GM10266 (cell line): ENCODE data around the gene NUTF2.

Experiments used
- DNase-seq: peaks from one replicate; pipeline ENCODE4 v3.0.0; 2012; ENCODE audit errors: extremely low spot score
- TF ChIP-seq, protein P1 (sequence below): IDR thresholded peaks from 2 replicates; pipeline ENCODE4 v1.5.1; 2012; ENCODE audit warnings: mild to moderate bottlenecking, low read depth; ENCODE audit not compliant: control insufficient read depth, insufficient read depth; ENCODE audit errors: missing control alignments

NUTF2 gene

DNA sequence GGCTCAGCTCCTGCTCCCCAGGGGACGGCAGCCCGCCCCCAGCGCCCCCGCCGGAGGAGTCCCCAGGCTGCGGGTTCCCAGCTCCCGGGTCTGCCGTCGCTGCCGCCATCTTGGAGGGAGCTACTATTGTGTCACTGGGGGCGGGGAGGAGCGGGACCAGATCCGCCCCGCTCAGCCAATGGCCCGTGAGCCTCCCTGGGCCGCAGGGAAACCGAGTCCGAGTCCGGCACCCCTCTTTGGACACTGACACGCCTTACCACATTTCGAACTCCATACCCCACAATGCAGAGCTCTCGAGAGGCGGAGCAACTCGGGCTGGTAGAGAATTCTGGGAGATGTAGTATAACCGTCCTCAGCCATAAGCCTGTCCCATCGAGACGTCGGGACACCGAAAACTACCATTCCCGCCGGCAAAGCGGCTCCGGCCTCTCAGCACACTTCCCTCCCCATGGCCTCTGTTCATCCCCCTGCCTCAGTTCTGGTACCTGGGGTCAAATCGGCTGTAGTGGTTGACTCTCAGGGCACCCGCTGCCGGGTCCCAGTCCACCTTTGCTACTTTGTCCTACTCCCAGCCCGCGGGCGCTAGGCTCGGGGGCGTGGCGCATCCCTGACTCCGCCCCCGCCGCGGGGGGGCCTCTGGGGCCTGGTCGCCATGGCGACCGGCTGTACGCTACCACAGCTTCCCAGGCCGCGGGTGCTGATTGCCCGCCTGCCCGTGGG, 40.1 kb upstream of the NUTF2 start, which contains the start of the genes RANBP10 and TSNAXIP1:
Gene RANBP10 (minus strand): TSS at position 133 of the 720 bp plus-strand sequence. CDS start 24 bp downstream, at position 109.
Gene TSNAXIP1 (plus strand): TSS at position 462 of the 720 bp plus-strand sequence. CDS start 261 bp downstream, outside the sequence.
- TF ChIP-seq, protein P1, sequence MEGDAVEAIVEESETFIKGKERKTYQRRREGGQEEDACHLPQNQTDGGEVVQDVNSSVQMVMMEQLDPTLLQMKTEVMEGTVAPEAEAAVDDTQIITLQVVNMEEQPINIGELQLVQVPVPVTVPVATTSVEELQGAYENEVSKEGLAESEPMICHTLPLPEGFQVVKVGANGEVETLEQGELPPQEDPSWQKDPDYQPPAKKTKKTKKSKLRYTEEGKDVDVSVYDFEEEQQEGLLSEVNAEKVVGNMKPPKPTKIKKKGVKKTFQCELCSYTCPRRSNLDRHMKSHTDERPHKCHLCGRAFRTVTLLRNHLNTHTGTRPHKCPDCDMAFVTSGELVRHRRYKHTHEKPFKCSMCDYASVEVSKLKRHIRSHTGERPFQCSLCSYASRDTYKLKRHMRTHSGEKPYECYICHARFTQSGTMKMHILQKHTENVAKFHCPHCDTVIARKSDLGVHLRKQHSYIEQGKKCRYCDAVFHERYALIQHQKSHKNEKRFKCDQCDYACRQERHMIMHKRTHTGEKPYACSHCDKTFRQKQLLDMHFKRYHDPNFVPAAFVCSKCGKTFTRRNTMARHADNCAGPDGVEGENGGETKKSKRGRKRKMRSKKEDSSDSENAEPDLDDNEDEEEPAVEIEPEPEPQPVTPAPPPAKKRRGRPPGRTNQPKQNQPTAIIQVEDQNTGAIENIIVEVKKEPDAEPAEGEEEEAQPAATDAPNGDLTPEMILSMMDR, result no peak
- DNase-seq, result peak; percentile 95

DNA sequence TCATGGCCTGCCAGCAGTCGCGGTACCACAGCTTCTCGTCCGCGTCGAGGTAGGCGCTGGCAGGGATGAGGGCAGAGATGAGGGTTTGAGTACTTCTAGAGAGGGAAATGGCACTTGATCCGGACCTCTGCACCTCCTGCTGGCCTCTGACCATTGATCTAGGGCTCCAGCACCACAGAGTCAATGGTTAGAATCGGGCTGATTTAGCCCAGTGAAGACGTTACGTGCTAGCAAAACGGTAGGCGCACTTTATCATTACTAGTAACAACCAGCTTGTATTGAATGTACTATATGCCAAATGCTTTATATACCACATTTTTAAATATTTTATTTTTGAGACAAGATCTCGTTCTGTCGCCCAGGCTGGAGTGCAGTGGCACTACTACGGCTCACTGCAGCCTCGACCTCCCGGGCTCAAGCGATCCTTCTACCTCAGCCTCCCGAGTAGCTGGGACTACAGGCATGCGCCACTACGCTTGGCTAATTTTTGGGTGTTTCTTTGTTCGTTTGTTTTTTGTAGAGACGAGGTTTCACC, 39.5 kb upstream of the NUTF2 start:
- no peak for DNase-seq
- TF ChIP-seq, protein P1, result peak; percentile 12

DNA sequence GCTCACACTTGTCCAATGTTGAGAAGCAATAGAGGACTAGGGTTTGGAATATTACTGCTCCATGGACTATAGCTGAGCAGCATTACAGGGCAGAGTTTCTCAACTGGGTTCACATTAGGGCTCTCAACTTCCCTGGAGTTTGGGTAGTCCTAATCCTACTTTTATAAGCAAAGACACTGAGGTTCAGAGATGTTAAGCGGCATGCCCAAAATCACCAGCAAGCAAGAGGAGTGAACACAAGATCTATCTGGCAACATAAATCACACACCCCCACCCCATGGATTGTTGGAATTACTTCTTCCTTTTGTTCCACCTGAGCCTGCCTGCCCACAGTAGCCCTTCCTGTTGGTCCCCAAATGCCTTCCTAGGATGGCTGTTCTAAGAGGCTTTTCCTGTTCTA, 34.8 kb upstream of the NUTF2 start:
- no peak for DNase-seq
- TF ChIP-seq, protein P1, result no peak

DNA sequence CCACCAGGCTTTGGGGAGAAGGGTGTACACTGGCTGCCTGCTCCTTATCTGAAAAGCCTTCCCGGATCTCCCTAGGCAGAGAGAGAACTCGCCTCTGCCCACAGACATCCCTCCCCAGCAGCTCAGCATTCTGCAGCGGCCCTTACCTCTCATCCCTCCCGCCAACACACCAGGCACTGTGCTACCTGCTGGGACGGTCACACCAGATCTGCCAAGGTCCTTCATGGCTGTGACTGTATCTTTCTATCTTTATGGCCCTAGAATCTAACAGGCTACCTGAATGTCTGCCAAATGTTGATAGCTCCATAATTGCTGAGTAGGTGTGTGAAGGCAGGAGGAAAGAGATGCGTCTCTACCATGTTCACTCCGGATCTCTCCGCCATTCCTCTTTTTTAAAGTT, 32.2 kb upstream of the NUTF2 start:
- TF ChIP-seq, protein P1, result no peak
- DNase-seq, result no peak

DNA sequence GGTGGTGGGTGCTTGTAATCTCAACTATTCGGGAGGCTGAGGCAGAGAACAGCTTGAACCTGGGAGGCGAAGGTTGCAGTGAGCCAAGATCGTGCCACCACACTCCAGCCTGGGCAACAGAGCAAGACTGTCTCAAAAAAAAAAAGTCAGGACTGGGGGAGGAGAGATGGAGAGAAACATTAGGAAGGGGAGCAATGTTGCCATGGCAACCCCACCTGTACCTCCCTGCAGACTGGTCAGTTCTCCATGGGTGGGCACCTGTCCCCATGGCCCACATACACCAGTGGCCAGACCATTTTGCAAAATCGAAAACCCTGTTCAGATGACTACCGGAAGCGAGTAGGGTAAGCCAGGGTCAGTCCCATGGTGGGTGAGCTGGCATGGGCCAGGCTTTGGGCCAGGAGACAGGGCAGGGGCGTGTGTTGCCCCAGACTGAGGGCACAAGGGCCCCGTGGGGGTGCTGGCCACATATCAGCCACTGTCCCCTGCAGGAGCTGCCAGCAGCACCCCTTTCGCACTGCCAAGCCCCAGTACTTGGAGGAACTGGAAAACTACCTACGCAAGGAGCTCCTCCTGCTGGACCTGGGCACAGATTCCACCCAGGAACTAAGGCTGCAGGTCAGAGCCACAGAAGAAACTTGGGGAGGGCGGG, 26.0 kb upstream of the NUTF2 start:
- TF ChIP-seq, protein P1, result no peak
- no peak for DNase-seq

DNA sequence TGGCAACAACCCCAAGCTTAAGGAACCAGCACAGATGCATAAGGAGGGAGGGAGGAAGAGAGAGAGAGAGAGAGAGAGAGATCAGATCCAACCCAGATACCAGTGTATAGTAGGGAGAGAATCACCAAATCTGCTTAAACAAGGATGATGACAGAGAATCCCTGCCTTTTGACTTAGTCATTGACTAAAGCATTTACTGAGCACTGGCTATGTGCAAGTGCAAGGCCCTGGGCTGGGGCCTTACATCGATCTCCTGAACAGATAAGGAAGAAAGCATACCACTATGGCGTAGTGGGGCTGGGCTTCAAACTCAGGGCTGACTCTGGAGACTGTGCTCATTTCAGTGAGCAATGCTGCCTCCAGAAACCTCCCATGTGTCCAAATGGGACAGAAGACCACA, 24.2 kb upstream of the NUTF2 start:
- TF ChIP-seq, protein P1, result no peak
- DNase-seq, result no peak

DNA sequence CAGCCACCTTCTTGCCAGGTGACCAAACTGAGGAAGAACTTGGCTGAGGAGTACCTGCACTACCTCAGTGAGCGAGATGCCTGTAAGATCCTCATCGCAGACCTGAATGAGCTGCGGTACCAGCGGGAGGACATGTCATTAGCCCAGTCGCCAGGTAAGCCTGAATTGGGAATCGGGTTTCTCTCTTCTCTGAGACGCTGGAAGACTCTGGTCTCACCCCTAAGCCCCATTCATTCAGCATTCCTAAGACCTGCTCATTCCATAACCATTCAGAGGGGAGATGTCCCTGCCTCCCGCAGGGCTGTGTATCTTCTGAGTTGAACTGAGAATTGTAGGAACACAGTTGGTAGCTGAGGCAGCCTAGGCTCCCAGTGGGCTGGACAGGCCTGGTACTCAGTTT, 21.6 kb upstream of the NUTF2 start:
- TF ChIP-seq, protein P1, result no peak
- DNase-seq, result no peak
